ENCODE measurements around the gene NFE2L1.
"Not testable (repeated sequence)": the region's sequence is repeated elsewhere in the genome, so short reads cannot be mapped to it uniquely, and the experiment has no call there.

Gene NFE2L1

GRCh38 chr17:48072811-48073210 lies 24.7 kb downstream of the NFE2L1 start:
- DNase-seq: not testable (repeated sequence)

GRCh38 chr17:48073566-48074094 lies 25.5 kb downstream of the NFE2L1 start:
- not testable (repeated sequence) for DNase-seq

- DNase-seq: peak; percentile 62
Observed at GRCh38 chr17:48074322-48075081, 26.3 kb downstream of the NFE2L1 start.

GRCh38 chr17:48077152-48077551 lies 29.0 kb downstream of the NFE2L1 start:
- DNase-seq: not testable (repeated sequence)

GRCh38 chr17:48081858-48082257 lies 33.7 kb downstream of the NFE2L1 start:
- DNase-seq: no peak

GRCh38 chr17:48084932-48085331 lies 36.8 kb downstream of the NFE2L1 start:
- no peak for DNase-seq

- no peak for DNase-seq
Observed at GRCh38 chr17:48093341-48094045, 45.3 kb downstream of the NFE2L1 start.

- no peak for DNase-seq
Observed at GRCh38 chr17:48095611-48096010, 47.5 kb downstream of the NFE2L1 start.

- DNase-seq: no peak
Observed at GRCh38 chr17:48100160-48100559, 52.0 kb downstream of the NFE2L1 start.

GRCh38 chr17:48100591-48101011 lies 52.4 kb downstream of the NFE2L1 start:
- DNase-seq: peak; percentile 20

GRCh38 chr17:48101012-48101720 lies 53.0 kb downstream of the NFE2L1 start, which contains the start of gene CBX1:
Gene CBX1, minus strand, starts transcription at chr17:48101478. Its CDS starts 24,474 bp downstream, at chr17:48077004.
- DNase-seq: peak; percentile 92

- no peak for DNase-seq
Observed at GRCh38 chr17:48102043-48102750, 54.0 kb downstream of the NFE2L1 start.

GRCh38 chr17:48102798-48103715 lies 54.9 kb downstream of the NFE2L1 start:
- DNase-seq: no peak

GRCh38 chr17:48104440-48104839 lies 56.3 kb downstream of the NFE2L1 start:
- DNase-seq: no peak

GRCh38 chr17:48106802-48107136 lies 58.6 kb downstream of the NFE2L1 start:
- DNase-seq: no peak

GRCh38 chr17:48107137-48108055 lies 59.2 kb downstream of the NFE2L1 start, which contains the start of gene SNX11:
Gene SNX11, plus strand, starts transcription at chr17:48107766. Its CDS starts 4,278 bp downstream, at chr17:48112044.
- peak; percentile 87 for DNase-seq

- no peak for DNase-seq
Observed at GRCh38 chr17:48110761-48111160, 62.6 kb downstream of the NFE2L1 start.

Measured in DMS153 (cell line).